B cell (primary cell): ENCODE data around the gene PCGF1. TPM values are rescaled to one million over a fixed set of nuclear protein-coding genes. Genes with fewer than 3 reads are reported as not detected.

Experiments
- ATAC-seq: fragments of 200-7000 bp; cut with Tn5 transposase; one replicate; pipeline ENCODE4 v1.10.0; 2021; ENCODE audit warnings: low read depth, mild to moderate bottlenecking, moderate number of reproducible peaks, moderate library complexity
- CTCF ChIA-PET: fragments of 350-600 bp; sonication (Branson Sonifier 250); formaldehyde crosslinking; loops from one replicate; lab custom pipeline; 2021; ENCODE audit warnings: antibody characterized with exemption, inconsistent platforms; lab: Charles Lee
- POLR2A ChIA-PET: fragments of 350-600 bp; sonication (Branson Sonifier 250); formaldehyde crosslinking; loops from one replicate; lab custom pipeline; 2021; ENCODE audit warnings: antibody characterized with exemption; lab: Charles Lee
- DNase-seq: peaks from one replicate; pipeline ENCODE4 v3.0.0; 2013
- H2AFZ ChIP-seq: 2 replicates; pipeline ENCODE4 v1.6.1; 2012; ENCODE audit warnings: mild to moderate bottlenecking, low read depth, low read length; ENCODE audit not compliant: insufficient read depth, poor library complexity, severe bottlenecking
- H3K27ac ChIP-seq, 2 donors: 1 replicate in 1 of 2; 2 replicates in 1 of 2; pipeline ENCODE4 v1.5.1; 2012 to 2013; ENCODE audit warnings: low read length in 2 of 2, mild to moderate bottlenecking in 2 of 2, moderate library complexity in 1 of 2
- H3K27me3 ChIP-seq, 4 experiments: fragments of 200-600 bp in 1 of 4; sonication (generic) in 1 of 4; replicated peaks in 1 of 4; 1 replicate in 2 of 4; 2 replicates in 2 of 4; pipeline versions ENCODE4 v1.6.1 to v1.7.0; 2013 to 2016; ENCODE audit warnings: low read length in 3 of 4, mild to moderate bottlenecking in 2 of 4, mixed read lengths in 1 of 4, moderate library complexity in 1 of 4; ENCODE audit not compliant: insufficient read depth in 4 of 4, control insufficient read depth in 3 of 4; ENCODE audit errors: control extremely low read depth in 1 of 4
- H3K36me3 ChIP-seq, 2 experiments: replicated peaks in 1 of 2; 1 replicate in 1 of 2; 2 replicates in 1 of 2; pipeline versions ENCODE4 v1.6.1 to v1.7.1; 2013; ENCODE audit warnings: low read length in 1 of 2; ENCODE audit not compliant: insufficient read depth in 2 of 2, control insufficient read depth in 1 of 2; ENCODE audit errors: control extremely low read depth in 1 of 2, extremely low read depth in 1 of 2
- H3K4me1 ChIP-seq, 2 donors: fragments of 200-600 bp in 1 of 2; sonication (generic) in 1 of 2; 1 replicate in 1 of 2; 2 replicates in 1 of 2; pipeline versions ENCODE4 v1.5.1 to v1.6.1; 2013 to 2017; ENCODE audit warnings: low read length in 2 of 2; ENCODE audit not compliant: control insufficient read depth in 2 of 2, insufficient read depth in 2 of 2
- H3K4me2 ChIP-seq: replicated peaks from 2 replicates; pipeline ENCODE3; 2012; ENCODE audit warnings: mild to moderate bottlenecking, low read depth, low read length; ENCODE audit not compliant: poor library complexity, severe bottlenecking
- H3K4me3 ChIP-seq, 5 experiments: fragments of 200-600 bp in 1 of 5; sonication (generic) in 1 of 5; 1 replicate in 3 of 5; 2 replicates in 2 of 5; pipeline versions ENCODE4 v1.5.1 to v1.7.0; 2011 to 2016; ENCODE audit warnings: low read length in 4 of 5, mild to moderate bottlenecking in 4 of 5, low read depth in 2 of 5, control low read depth in 1 of 5, moderate library complexity in 1 of 5; ENCODE audit not compliant: insufficient read depth in 1 of 5; ENCODE audit errors: control extremely low read depth in 1 of 5, extremely low read depth in 1 of 5
- H3K79me2 ChIP-seq: fragments of 200-600 bp; sonication (generic); one replicate; pipeline ENCODE4 v1.6.0; 2016; ENCODE audit warnings: low read length; ENCODE audit not compliant: control insufficient read depth, insufficient read depth
- H3K9ac ChIP-seq: fragments of 200-600 bp; sonication (generic); 2 replicates; pipeline ENCODE4 v1.6.1; 2017; ENCODE audit warnings: mild to moderate bottlenecking, low read length, moderate library complexity
- H3K9me3 ChIP-seq, 3 donors: one replicate each; pipeline versions ENCODE4 v1.6.1 to v1.7.1; 2013; ENCODE audit warnings: low read length in 2 of 3; ENCODE audit not compliant: control insufficient read depth in 2 of 3, insufficient read depth in 1 of 3; ENCODE audit errors: control extremely low read depth in 1 of 3
- H4K20me1 ChIP-seq: 2 replicates; pipeline ENCODE4 v1.6.0; 2012; ENCODE audit warnings: mild to moderate bottlenecking, low read length; ENCODE audit not compliant: insufficient read depth, control insufficient read depth, poor library complexity, severe bottlenecking
- H3K27ac Mint-ChIP-seq: one replicate; pipeline ENCODE4 v1.8.0; 2021; ENCODE audit warnings: mixed read lengths
- H3K27me3 Mint-ChIP-seq: one replicate; pipeline ENCODE4 v1.8.0; 2021; ENCODE audit warnings: mixed read lengths
- H3K4me1 Mint-ChIP-seq: one replicate; pipeline ENCODE4 v1.8.0; 2021; ENCODE audit warnings: mixed read lengths
- H3K4me3 Mint-ChIP-seq: one replicate; pipeline ENCODE4 v1.8.0; 2021; ENCODE audit warnings: mixed read lengths
- H3K9me3 Mint-ChIP-seq: one replicate; pipeline ENCODE4 v1.8.0; 2022; ENCODE audit warnings: mixed read lengths; ENCODE audit not compliant: insufficient read depth
- EZH2 ChIP-seq: IDR thresholded peaks from 2 replicates; pipeline ENCODE4 v1.6.1; 2012; ENCODE audit warnings: borderline replicate concordance, low read depth, mild to moderate bottlenecking, moderate library complexity, low read length; ENCODE audit not compliant: insufficient read depth, poor library complexity, severe bottlenecking
- WGBS: methylation state at CpG from one replicate; pipeline ENCODE4 v1.1.5; 2013; ENCODE audit warnings: missing lambda C conversion rate; ENCODE audit not compliant: insufficient coverage; 5-methylcytosine and 5-hydroxymethylcytosine counted together
- intact Hi-C: fragments of 100-400 bp; cut with micrococcal nuclease; formaldehyde crosslinking; loops from one replicate; pipeline ENCODE4 v1.10.0; 2022
- polyA plus RNA-seq: library from polyadenylated mRNA; depleted of rRNA; stranded (reverse); fragments of >200 nt; gene quantifications from 2 replicates; pipeline ENCODE4 v1.2.3, GENCODE V29; 2012
- total RNA-seq, 2 donors: library from RNA; stranded (reverse); fragments of 120-200 nt in 1 of 2; gene quantifications; 1 replicate in 1 of 2; 2 replicates in 1 of 2; pipeline versions ENCODE4 v1.2.3 to v1.2.4, GENCODE V29; 2013 to 2022
- TF ChIP-seq, protein P1 (sequence below): fragments of 200-600 bp; IDR thresholded peaks from one replicate; pipeline ENCODE4 v1.8.0; 2022; ENCODE audit warnings: antibody characterized with exemption, mild to moderate bottlenecking

Gene PCGF1
- total and polyA plus RNA-seq, 2 donors (not counting 1 experiment from before 2014, with no cell fraction given), result 21.9 to 40.1 TPM

DNA sequence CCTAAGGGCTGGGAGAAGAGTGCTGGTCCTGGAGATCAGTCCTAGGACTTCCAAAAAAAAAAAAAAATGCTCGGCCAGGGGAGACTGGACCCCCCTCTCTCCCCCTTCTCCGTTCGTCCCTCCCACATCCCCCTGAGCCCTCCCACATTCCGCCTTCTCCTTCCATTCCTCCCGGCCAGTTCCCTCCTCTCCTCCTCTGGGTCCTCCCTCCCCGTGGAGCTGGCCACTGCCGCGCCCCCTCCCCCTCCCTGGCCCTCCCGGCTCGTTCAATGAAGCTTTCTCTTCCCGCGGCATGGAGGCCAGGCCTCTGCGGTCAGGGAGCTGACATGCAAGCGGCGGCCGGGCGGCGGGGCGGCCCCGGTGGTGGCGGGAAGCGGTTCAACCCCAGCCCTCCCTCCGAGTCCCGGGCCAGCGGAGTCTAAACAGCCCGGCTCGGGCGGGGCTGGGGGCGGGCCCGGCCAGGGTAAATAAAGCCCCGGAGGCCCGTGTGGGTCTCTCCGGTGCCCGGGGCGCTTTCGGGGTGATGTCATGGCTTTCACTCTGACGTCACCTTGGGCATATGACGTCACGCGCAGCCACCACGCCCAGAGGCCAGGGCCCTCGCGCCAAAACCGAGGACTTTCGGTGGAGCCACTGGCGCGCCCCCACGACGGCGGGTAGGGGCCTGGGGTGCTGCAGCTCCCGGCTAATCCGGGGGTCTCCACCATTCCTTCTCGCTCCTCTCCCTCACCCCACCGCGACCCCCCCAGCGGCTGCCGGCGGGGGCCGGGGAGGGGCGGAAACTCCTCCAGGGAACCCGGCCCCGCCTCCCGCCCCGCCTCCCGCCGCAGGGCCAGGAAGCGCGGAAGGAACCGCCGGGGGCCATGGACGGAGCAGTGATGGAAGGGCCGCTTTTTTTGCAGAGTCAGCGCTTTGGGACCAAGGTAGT is 46.7 kb upstream of the PCGF1 start, which contains the start of the genes DOK1 and LOXL3:
DOK1 (plus strand) TSS at position 829 of the 928 bp plus-strand sequence; CDS start at position 864, 35 bp downstream.
LOXL3 (minus strand) TSS at position 51 of the 928 bp plus-strand sequence. CDS start 1,308 bp downstream, outside the sequence.
- Mint-ChIP-seq H3K4me3 (peak within 1 kb of the TSS; percentile 96), H3K27ac (peak within 1 kb of the TSS; percentile 94), H3K4me1 (peaks cover 24% of the 10 kb centered on the region), H3K9me3 (no peaks in the 10 kb centered on the region), H3K27me3 (no peaks in the 10 kb centered on the region)
- 1% methylated on average over 71 of the region's 73 CpGs for WGBS
- Histone ChIP-seq H3K4me2 (peak within 1 kb of the TSS; percentile 97), H3K27me3 (peaks cover 0 to 14% (median 8%) of the 10 kb centered on the region in 4 experiments), H4K20me1 (peaks cover 15% of the 10 kb centered on the region), H3K27ac (peak within 1 kb of the TSS; percentile 64 to 76), H3K9ac (peak within 1 kb of the TSS; percentile 96), H3K79me2 (peaks cover 11% of the 10 kb centered on the region), H3K4me1 (peaks cover 15 to 38% of the 10 kb centered on the region in 2 donors), H3K9me3 (no peaks in the 10 kb centered on the region), H3K4me3 (peak within 1 kb of the TSS; percentile 51 to 99 (median 84)), H2AFZ (peak within 1 kb of the TSS; percentile 97), H3K36me3 (peaks cover 0 to 15% of the 10 kb centered on the region in 2 experiments)
- CTCF ChIA-PET, result interaction anchor here (0.7 to 1.5 kb wide), 6 partner anchors 19 to 321 kb away, joined by 3 to 4 read pairs (median 3); no protein-coding TSS in a partner anchor
- DNase-seq, result peak; percentile 93
- intact Hi-C loops, result loop anchor here (1.0 to 10.0 kb wide), 6 partner anchors 24 to 159 kb away; partner anchors contain the start of genes CCDC142, PCGF1, TTC31 and WBP1
- POLR2A ChIA-PET, result interaction anchor here (0.7 to 1.0 kb wide), 5 partner anchors 10 to 44 kb away, joined by 3 to 12 read pairs (median 8); partner anchors contain the start of gene TLX2
- TF ChIP-seq, protein P1, sequence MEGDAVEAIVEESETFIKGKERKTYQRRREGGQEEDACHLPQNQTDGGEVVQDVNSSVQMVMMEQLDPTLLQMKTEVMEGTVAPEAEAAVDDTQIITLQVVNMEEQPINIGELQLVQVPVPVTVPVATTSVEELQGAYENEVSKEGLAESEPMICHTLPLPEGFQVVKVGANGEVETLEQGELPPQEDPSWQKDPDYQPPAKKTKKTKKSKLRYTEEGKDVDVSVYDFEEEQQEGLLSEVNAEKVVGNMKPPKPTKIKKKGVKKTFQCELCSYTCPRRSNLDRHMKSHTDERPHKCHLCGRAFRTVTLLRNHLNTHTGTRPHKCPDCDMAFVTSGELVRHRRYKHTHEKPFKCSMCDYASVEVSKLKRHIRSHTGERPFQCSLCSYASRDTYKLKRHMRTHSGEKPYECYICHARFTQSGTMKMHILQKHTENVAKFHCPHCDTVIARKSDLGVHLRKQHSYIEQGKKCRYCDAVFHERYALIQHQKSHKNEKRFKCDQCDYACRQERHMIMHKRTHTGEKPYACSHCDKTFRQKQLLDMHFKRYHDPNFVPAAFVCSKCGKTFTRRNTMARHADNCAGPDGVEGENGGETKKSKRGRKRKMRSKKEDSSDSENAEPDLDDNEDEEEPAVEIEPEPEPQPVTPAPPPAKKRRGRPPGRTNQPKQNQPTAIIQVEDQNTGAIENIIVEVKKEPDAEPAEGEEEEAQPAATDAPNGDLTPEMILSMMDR, result no peak
- no peak for TF ChIP-seq EZH2
- ATAC-seq, result peak; percentile 79
